SK-N-SH (cell line): Measurements from ENCODE around the gene APOD. TPM values are rescaled to one million over a fixed set of nuclear protein-coding genes. Genes with fewer than 3 reads are reported as not detected.
"Not testable (repeated sequence)": the region's sequence is repeated elsewhere in the genome, so short reads cannot be mapped to it uniquely, and the experiment has no call there.

Source experiments
- CTCF ChIA-PET: fragments of 300-600, 350-600 bp; formaldehyde crosslinking; extraction: SDS; loops from one replicate; lab custom pipeline; 2021; lab: Yijun Ruan, JAX
- POLR2A ChIA-PET: fragments of 350-600 bp; sonication (Branson Sonifier 250); formaldehyde crosslinking; extraction: SDS; loops from one replicate; lab custom pipeline; 2020; ENCODE audit warnings: antibody characterized with exemption, inconsistent platforms; lab: Yijun Ruan, JAX
- DNase-seq: peaks from one replicate; pipeline ENCODE4 v3.0.0; 2012
- H2AFZ ChIP-seq: fragments of 200-600 bp; sonication (generic); 2 replicates; pipeline ENCODE4 v1.8.1; 2016; ENCODE audit warnings: antibody characterized with exemption, mild to moderate bottlenecking, low read depth
- H3F3A ChIP-seq: fragments of 200-600 bp; sonication (generic); replicated peaks from 2 replicates; pipeline ENCODE3; 2016; ENCODE audit warnings: antibody characterized with exemption, mild to moderate bottlenecking; ENCODE audit not compliant: insufficient read depth
- H3K27ac ChIP-seq, 2 experiments: fragments of 200-500 bp in 1 of 2; fragments of 200-600 bp in 1 of 2; sonication (Bioruptor generic) in 1 of 2; sonication (generic), shearing (Covaris generic) in 1 of 2; 2 replicates each; pipeline versions ENCODE4 v1.5.1 to v1.6.1; 2014 to 2016; ENCODE audit warnings: low read depth in 2 of 2, inconsistent platforms in 1 of 2, low read length in 1 of 2, mild to moderate bottlenecking in 1 of 2, mixed read lengths in 1 of 2
- H3K27me3 ChIP-seq: fragments of 200-600 bp; sonication (generic), shearing (Covaris generic); 2 replicates; pipeline ENCODE4 v1.6.1; 2016; ENCODE audit warnings: mixed run types; ENCODE audit not compliant: insufficient read depth
- H3K36me3 ChIP-seq, 2 experiments: fragments of 200-500 bp in 1 of 2; fragments of 200-600 bp in 1 of 2; sonication (Bioruptor generic) in 1 of 2; sonication (generic) in 1 of 2; replicated peaks in 1 of 2; 2 replicates each; pipeline versions ENCODE3 to v1.5.1; 2014 to 2016; ENCODE audit warnings: low read length in 1 of 2, mild to moderate bottlenecking in 1 of 2; ENCODE audit not compliant: insufficient read depth in 2 of 2, control insufficient read depth in 1 of 2
- H3K4me1 ChIP-seq, 2 experiments: fragments of 200-500 bp in 1 of 2; fragments of 200-600 bp in 1 of 2; sonication (Bioruptor generic) in 1 of 2; sonication (generic), shearing (Covaris generic) in 1 of 2; 2 replicates each; pipeline versions ENCODE4 v1.5.1 to v1.6.1; 2014 to 2016; ENCODE audit warnings: low read depth in 1 of 2, low read length in 1 of 2, mixed run types in 1 of 2; ENCODE audit not compliant: insufficient read depth in 2 of 2, control insufficient read depth in 1 of 2
- H3K4me2 ChIP-seq: fragments of 200-600 bp; sonication (generic), shearing (Covaris generic); 2 replicates; pipeline ENCODE4 v1.6.1; 2017; ENCODE audit warnings: mixed run types
- H3K4me3 ChIP-seq, 2 experiments: fragments of 200-500 bp in 1 of 2; fragments of 200-600 bp in 1 of 2; sonication (Bioruptor generic) in 1 of 2; sonication (generic), shearing (Covaris generic) in 1 of 2; 2 replicates each; pipeline versions ENCODE4 v1.5.1 to v1.8.1; 2014 to 2016; ENCODE audit warnings: low read depth in 2 of 2, inconsistent platforms in 1 of 2, low read length in 1 of 2, mild to moderate bottlenecking in 1 of 2, mixed read lengths in 1 of 2, moderate library complexity in 1 of 2
- H3K79me2 ChIP-seq: fragments of 200-600 bp; sonication (generic); 2 replicates; pipeline ENCODE4 v1.8.1; 2017; ENCODE audit warnings: mild to moderate bottlenecking; ENCODE audit not compliant: insufficient read depth
- H3K9ac ChIP-seq: fragments of 200-600 bp; sonication (generic); 2 replicates; pipeline ENCODE4 v1.6.1; 2017; ENCODE audit warnings: mixed run types
- H3K9me2 ChIP-seq: fragments of 200-600 bp; sonication (generic); 2 replicates; pipeline ENCODE4 v1.6.1; 2017; ENCODE audit warnings: mixed run types
- H3K9me3 ChIP-seq: fragments of 200-600 bp; sonication (generic); 2 replicates; pipeline ENCODE4 v1.6.1; 2017; ENCODE audit warnings: mixed run types, mild to moderate bottlenecking, moderate library complexity
- H4K20me1 ChIP-seq: fragments of 200-600 bp; sonication (generic); 2 replicates; pipeline ENCODE4 v1.6.1; 2017; ENCODE audit warnings: mild to moderate bottlenecking, mixed run types; ENCODE audit not compliant: insufficient read depth
- WGBS: methylation state at CpG from one replicate; pipeline ENCODE4 v1.1.6; 2017; ENCODE audit warnings: low lambda C conversion rate; 5-methylcytosine and 5-hydroxymethylcytosine counted together
- polyA plus RNA-seq, 3 experiments: library from polyadenylated mRNA; depleted of rRNA; stranded (reverse); fragments of >200 nt; gene quantifications; 2 replicates each; pipeline ENCODE4 v1.2.3, GENCODE V29; 2012

APOD gene
- polyA plus RNA-seq, 1 of the 3 experiments (the other 2 are of a cell fraction): 0.05 TPM

- POLR2A ChIA-PET, H3K9me2 ChIP-seq, H3K4me3 ChIP-seq, H3K79me2 ChIP-seq, DNase-seq, H3K9me3 ChIP-seq, H3K9ac ChIP-seq, H3K36me3 ChIP-seq, H3F3A ChIP-seq, CTCF ChIA-PET, H3K4me2 ChIP-seq, H2AFZ ChIP-seq, H3K4me1 ChIP-seq, H4K20me1 ChIP-seq, H3K27me3 ChIP-seq, H3K27ac ChIP-seq: not testable (repeated sequence)
- WGBS: no CpG with 5 or more reads among the region's 14 CpGs
Measured at GRCh38 chr3:195624171-195624570, 40.4 kb upstream of the APOD start.

DNA sequence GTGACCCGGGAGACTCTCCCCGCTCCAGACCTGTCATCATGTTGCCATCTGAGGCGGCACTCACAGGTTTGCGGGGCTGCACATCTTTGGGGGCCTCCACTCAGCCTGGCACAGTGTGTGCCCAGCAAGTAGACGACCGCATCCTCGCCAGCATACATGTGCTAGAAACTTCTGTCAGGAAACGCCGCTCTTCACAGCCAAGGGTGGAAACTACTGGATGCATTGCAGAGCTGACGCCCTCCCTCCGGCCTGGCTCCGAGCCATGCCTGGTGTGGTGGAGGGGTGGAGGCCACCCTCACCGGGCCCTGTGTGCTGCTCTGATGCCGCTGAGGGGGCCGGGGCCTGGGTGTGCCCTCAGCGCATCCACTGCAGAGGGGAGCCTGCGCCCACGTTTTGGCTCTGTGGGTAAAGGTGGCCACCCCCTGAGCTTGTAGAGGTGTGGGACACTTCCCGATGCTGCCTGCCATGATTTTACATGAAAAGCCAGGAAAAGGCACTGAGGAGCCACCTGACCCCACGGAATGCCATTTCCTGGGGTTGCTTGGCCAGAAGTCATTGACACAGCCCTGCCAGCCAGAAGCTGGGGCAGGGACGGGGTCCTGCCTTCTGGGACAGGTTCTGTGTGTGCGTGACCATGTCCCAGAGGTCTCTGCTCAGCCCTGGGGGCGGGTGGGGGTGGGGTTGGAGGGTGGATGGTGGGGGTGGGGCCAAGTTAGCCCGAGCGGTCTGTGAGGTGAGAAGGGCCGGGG, 39.7 kb upstream of the APOD start:
- H3K9ac ChIP-seq, H4K20me1 ChIP-seq, H3K4me3 ChIP-seq, H3K27me3 ChIP-seq, H3K36me3 ChIP-seq, H3K79me2 ChIP-seq, H3K4me1 ChIP-seq, H2AFZ ChIP-seq, H3K27ac ChIP-seq, H3K9me3 ChIP-seq, DNase-seq, H3F3A ChIP-seq, H3K9me2 ChIP-seq, H3K4me2 ChIP-seq, POLR2A ChIA-PET, CTCF ChIA-PET: not testable (repeated sequence)
- 63% methylated on average over 4 of the region's 26 CpGs for WGBS

- CTCF ChIA-PET: not testable (repeated sequence)
Measured at GRCh38 chr3:195622523-195623170, 38.9 kb upstream of the APOD start.

GRCh38 chr3:195622012-195622411, 38.3 kb upstream of the APOD start:
- CTCF ChIA-PET: interaction anchor here (0.6 kb wide), 1 partner anchor 63 kb away, joined by 5 read pairs; no protein-coding TSS in a partner anchor
- H3K4me2 ChIP-seq, POLR2A ChIA-PET, H3K9me3 ChIP-seq, H4K20me1 ChIP-seq, H3K27ac ChIP-seq, H3K4me1 ChIP-seq, H3K27me3 ChIP-seq, H3F3A ChIP-seq, H3K9me2 ChIP-seq, H3K4me3 ChIP-seq, H2AFZ ChIP-seq, H3K36me3 ChIP-seq, H3K9ac ChIP-seq, H3K79me2 ChIP-seq, DNase-seq: not testable (repeated sequence)
- WGBS: 95% methylated on average over 6 of the region's 6 CpGs

More at GRCh38 chr3:195622523-195623170, 38.9 kb upstream of the APOD start:
- H3K27me3 ChIP-seq, H3K9me3 ChIP-seq, H3K36me3 ChIP-seq, H3K27ac ChIP-seq, H3K4me1 ChIP-seq, DNase-seq, POLR2A ChIA-PET, H3K9me2 ChIP-seq, H3F3A ChIP-seq, H3K4me2 ChIP-seq, H4K20me1 ChIP-seq, H2AFZ ChIP-seq, H3K79me2 ChIP-seq, H3K4me3 ChIP-seq, H3K9ac ChIP-seq: not testable (repeated sequence)
- 89% methylated on average over 7 of the region's 17 CpGs for WGBS

GRCh38 chr3:195621095-195621494, 37.4 kb upstream of the APOD start:
- 85% methylated on average over 3 of the region's 3 CpGs for WGBS
- H3K27ac ChIP-seq, DNase-seq, H3K79me2 ChIP-seq, H3K27me3 ChIP-seq, POLR2A ChIA-PET, H4K20me1 ChIP-seq, H3F3A ChIP-seq, H3K4me1 ChIP-seq, H3K9me3 ChIP-seq, H2AFZ ChIP-seq, H3K9me2 ChIP-seq, H3K36me3 ChIP-seq, H3K4me2 ChIP-seq, H3K9ac ChIP-seq, H3K4me3 ChIP-seq: not testable (repeated sequence)
- CTCF ChIA-PET: interaction anchor here (1.1 kb wide), 1 partner anchor 229 kb away, joined by 4 read pairs; no protein-coding TSS in a partner anchor

- H2AFZ ChIP-seq, H3K9me3 ChIP-seq, H3K9ac ChIP-seq, H3K27ac ChIP-seq, H3K4me3 ChIP-seq, H4K20me1 ChIP-seq, POLR2A ChIA-PET, H3K4me2 ChIP-seq, H3F3A ChIP-seq, H3K27me3 ChIP-seq, H3K4me1 ChIP-seq, H3K36me3 ChIP-seq, H3K79me2 ChIP-seq, H3K9me2 ChIP-seq, DNase-seq: not testable (repeated sequence)
- 57% methylated on average over 2 of the region's 3 CpGs for WGBS
- CTCF ChIA-PET: interaction anchor here (1.1 kb wide), 1 partner anchor 230 kb away, joined by 4 read pairs; no protein-coding TSS in a partner anchor
Measured at GRCh38 chr3:195620476-195620875, 36.7 kb upstream of the APOD start.
